ENCODE measurements around the gene EPS8.

DNA sequence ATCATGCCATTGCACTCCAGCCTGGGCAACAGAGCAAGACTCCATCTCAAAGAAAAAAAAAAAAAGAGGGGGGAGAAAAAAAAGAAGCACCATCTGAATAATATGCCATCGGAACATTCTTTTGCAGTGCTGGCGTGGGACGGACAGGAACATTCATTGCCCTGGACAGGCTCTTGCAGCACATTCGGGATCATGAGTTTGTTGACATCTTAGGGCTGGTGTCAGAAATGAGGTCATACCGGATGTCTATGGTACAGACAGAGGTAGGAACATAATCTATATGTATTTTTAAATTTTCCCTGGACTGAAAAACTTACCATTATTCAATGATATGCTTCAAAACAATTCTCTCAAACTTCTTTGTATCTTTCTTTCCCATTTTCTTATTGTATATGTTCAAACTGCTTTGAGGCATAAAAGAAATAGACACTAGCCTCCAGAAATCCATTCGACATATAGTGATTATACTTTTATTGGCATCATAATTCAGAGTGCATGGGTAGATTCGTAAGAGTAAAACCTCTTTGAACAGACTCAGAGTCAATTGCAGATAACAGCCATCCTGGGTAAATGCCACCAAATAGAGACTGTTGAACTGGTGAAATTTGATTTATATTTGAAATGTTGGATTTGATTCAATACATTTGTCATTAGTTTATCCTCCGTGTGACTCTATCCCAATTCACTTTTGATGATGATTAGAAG, 199.7 kb downstream of the EPS8 start:
- no peak for TF ChIP-seq EZH2 (IDR thresholded peaks at IDR 0.05; ENCODE audit: borderline replicate concordance, low read length)
- TF ChIP-seq, protein P1, sequence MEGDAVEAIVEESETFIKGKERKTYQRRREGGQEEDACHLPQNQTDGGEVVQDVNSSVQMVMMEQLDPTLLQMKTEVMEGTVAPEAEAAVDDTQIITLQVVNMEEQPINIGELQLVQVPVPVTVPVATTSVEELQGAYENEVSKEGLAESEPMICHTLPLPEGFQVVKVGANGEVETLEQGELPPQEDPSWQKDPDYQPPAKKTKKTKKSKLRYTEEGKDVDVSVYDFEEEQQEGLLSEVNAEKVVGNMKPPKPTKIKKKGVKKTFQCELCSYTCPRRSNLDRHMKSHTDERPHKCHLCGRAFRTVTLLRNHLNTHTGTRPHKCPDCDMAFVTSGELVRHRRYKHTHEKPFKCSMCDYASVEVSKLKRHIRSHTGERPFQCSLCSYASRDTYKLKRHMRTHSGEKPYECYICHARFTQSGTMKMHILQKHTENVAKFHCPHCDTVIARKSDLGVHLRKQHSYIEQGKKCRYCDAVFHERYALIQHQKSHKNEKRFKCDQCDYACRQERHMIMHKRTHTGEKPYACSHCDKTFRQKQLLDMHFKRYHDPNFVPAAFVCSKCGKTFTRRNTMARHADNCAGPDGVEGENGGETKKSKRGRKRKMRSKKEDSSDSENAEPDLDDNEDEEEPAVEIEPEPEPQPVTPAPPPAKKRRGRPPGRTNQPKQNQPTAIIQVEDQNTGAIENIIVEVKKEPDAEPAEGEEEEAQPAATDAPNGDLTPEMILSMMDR (IDR thresholded peaks at IDR 0.05; ENCODE audit: low read length): no peak

Data from OCI-LY1 (cell line).